HepG2 (cell line): ENCODE data around the gene NPPB. TPM values are rescaled to one million over a fixed set of nuclear protein-coding genes. Genes with fewer than 3 reads are reported as not detected.

Source experiments
- ARID5B ChIP-seq: IDR thresholded peaks from 2 replicates; pipeline ENCODE4 v1.4.0; 2020; ENCODE audit warnings: mild to moderate bottlenecking, missing genetic modification reagents
- CEBPB ChIP-seq: IDR thresholded peaks from 2 replicates; pipeline ENCODE4 v1.6.1; 2011; ENCODE audit warnings: low read depth, low read length, improper control_type of control experiment, borderline replicate concordance
- CHD2 ChIP-seq: IDR thresholded peaks from 2 replicates; pipeline ENCODE4 v1.6.1; 2011; ENCODE audit warnings: low read depth, low read length, improper control_type of control experiment
- HOXD1 ChIP-seq: sonication (generic); formaldehyde crosslinking; IDR thresholded peaks from 2 replicates; pipeline ENCODE4 v1.5.0; 2020; ENCODE audit warnings: missing genetic modification reagents
- KDM3A ChIP-seq: IDR thresholded peaks from 2 replicates; pipeline ENCODE4 v1.6.1; 2018; ENCODE audit warnings: low read depth, missing compliant biosample characterization
- MAF1 ChIP-seq: sonication (generic); formaldehyde crosslinking; IDR thresholded peaks from 2 replicates; pipeline ENCODE4 v1.5.0; 2020; ENCODE audit warnings: missing genetic modification reagents, borderline replicate concordance
- ONECUT2 ChIP-seq: sonication (generic); formaldehyde crosslinking; IDR thresholded peaks from 2 replicates; pipeline ENCODE4 v1.4.0; 2020; ENCODE audit warnings: missing genetic modification reagents
- SP5 ChIP-seq: IDR thresholded peaks from 2 replicates; pipeline ENCODE4 v1.6.1; 2016; ENCODE audit warnings: low read depth, borderline replicate concordance
- THAP11 ChIP-seq: IDR thresholded peaks from 2 replicates; pipeline ENCODE4 v1.6.1; 2016; ENCODE audit warnings: missing biosample characterization, missing genetic modification reagents
- TSC22D2 ChIP-seq: sonication (generic); formaldehyde crosslinking; IDR thresholded peaks from 2 replicates; pipeline ENCODE4 v1.5.1; 2020; ENCODE audit warnings: missing genetic modification reagents, mild to moderate bottlenecking, borderline replicate concordance
- ZBTB37 ChIP-seq: sonication (generic); formaldehyde crosslinking; IDR thresholded peaks from 2 replicates; pipeline ENCODE4 v1.4.0; 2020; ENCODE audit warnings: mild to moderate bottlenecking, missing genetic modification reagents
- ZFP37 ChIP-seq: sonication (generic); formaldehyde crosslinking; IDR thresholded peaks from 2 replicates; pipeline ENCODE4 v1.4.0; 2020; ENCODE audit warnings: missing genetic modification reagents, borderline replicate concordance
- ZMYM2 ChIP-seq: sonication (generic); formaldehyde crosslinking; IDR thresholded peaks from 2 replicates; pipeline ENCODE4 v1.8.0; 2022; ENCODE audit warnings: mild to moderate bottlenecking, missing genetic modification reagents
- ZNF20 ChIP-seq: sonication (generic); formaldehyde crosslinking; IDR thresholded peaks from 2 replicates; pipeline ENCODE4 v1.4.0; 2020; ENCODE audit warnings: mild to moderate bottlenecking, moderate library complexity, missing genetic modification reagents
- ZNF607 ChIP-seq: sonication (generic); formaldehyde crosslinking; IDR thresholded peaks from 2 replicates; pipeline ENCODE4 v1.5.1; 2020; ENCODE audit warnings: missing genetic modification reagents, mild to moderate bottlenecking, borderline replicate concordance
- ZNF768 ChIP-seq: sonication (generic); formaldehyde crosslinking; IDR thresholded peaks from 2 replicates; pipeline ENCODE4 v1.4.0; 2020; ENCODE audit warnings: missing genetic modification reagents
- ZNF788 ChIP-seq: sonication (generic); formaldehyde crosslinking; IDR thresholded peaks from 2 replicates; pipeline ENCODE4 v1.5.0; 2020; ENCODE audit warnings: mild to moderate bottlenecking, missing genetic modification reagents, borderline replicate concordance
- polyA plus RNA-seq, 8 experiments: library from polyadenylated mRNA; depleted of rRNA in 3 of 8; stranded (reverse) in 7 of 8; unstranded in 1 of 8; fragments of >200 nt; fragmentation: Illumina TruSeq in 4 of 8; extraction: Trizol in 4 of 8; gene quantifications; 2 replicates each; pipeline versions ENCODE4 v1.2.1 to v1.2.3, GENCODE V29; 2011 to 2016; ENCODE audit warnings: low read depth in 4 of 8, missing spikeins in 1 of 8, mixed read lengths in 1 of 8; ENCODE audit not compliant: insufficient read depth in 1 of 8
- total RNA-seq, 5 experiments: library from RNA; depleted of rRNA; stranded (reverse); fragments of >200 nt; fragmentation: Illumina TruSeq; extraction: Trizol; gene quantifications; 2 replicates each; pipeline ENCODE4 v1.2.3, GENCODE V29; 2016; ENCODE audit warnings: low read depth in 1 of 5
- TF ChIP-seq, protein P1 (sequence below): sonication (generic); formaldehyde crosslinking; IDR thresholded peaks from 2 replicates; pipeline ENCODE4 v1.5.0; 2020; ENCODE audit warnings: missing genetic modification reagents
- TF ChIP-seq, protein P2 (sequence below): sonication (generic); formaldehyde crosslinking; IDR thresholded peaks from 2 replicates; pipeline ENCODE4 v1.5.0; 2020; ENCODE audit warnings: mild to moderate bottlenecking, missing genetic modification reagents
- TF ChIP-seq, protein P3 (sequence below): IDR thresholded peaks from 2 replicates; pipeline ENCODE4 v1.6.1; 2016; ENCODE audit warnings: low read depth, control low read depth

NPPB gene
- total and polyA plus RNA-seq, 2 of the 13 experiments (the other 11 are each of a cell fraction or from before 2014, with no cell fraction given) = 1.9 TPM; not detected in 1

GRCh38 chr1:11898831-11899467 is 40.2 kb upstream of the NPPB start (continued):
- TF ChIP-seq HOXD1 (CRISPR knock-in tag) (no peak), ARID5B (no peak), ZNF768 (0 out of 2 replicates have a peak, but pooled peaks have one; percentile 30), SP5 (CRISPR knock-in tag) (no peak), TSC22D2 (CRISPR knock-in tag) (no peak), CHD2 (no peak), ZNF788 (CRISPR knock-in tag) (no peak), ZFP37 (CRISPR knock-in tag) (no peak), KDM3A (CRISPR knock-in tag) (no peak), ZNF607 (CRISPR knock-in tag) (0 out of 2 replicates have a peak, but pooled peaks have one; percentile 34), ZMYM2 (CRISPR knock-in tag) (no peak), ZNF20 (no peak), THAP11 (no peak), ONECUT2 (CRISPR knock-in tag) (no peak), ZBTB37 (no peak), CEBPB (no peak), MAF1 (CRISPR knock-in tag) (no peak)
- TF ChIP-seq, protein P1, sequence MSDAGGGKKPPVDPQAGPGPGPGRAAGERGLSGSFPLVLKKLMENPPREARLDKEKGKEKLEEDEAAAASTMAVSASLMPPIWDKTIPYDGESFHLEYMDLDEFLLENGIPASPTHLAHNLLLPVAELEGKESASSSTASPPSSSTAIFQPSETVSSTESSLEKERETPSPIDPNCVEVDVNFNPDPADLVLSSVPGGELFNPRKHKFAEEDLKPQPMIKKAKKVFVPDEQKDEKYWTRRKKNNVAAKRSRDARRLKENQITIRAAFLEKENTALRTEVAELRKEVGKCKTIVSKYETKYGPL (CRISPR knock-in tag) = peak; percentile 35; the same call in 1 of the 2 replicates
- TF ChIP-seq, protein P2, sequence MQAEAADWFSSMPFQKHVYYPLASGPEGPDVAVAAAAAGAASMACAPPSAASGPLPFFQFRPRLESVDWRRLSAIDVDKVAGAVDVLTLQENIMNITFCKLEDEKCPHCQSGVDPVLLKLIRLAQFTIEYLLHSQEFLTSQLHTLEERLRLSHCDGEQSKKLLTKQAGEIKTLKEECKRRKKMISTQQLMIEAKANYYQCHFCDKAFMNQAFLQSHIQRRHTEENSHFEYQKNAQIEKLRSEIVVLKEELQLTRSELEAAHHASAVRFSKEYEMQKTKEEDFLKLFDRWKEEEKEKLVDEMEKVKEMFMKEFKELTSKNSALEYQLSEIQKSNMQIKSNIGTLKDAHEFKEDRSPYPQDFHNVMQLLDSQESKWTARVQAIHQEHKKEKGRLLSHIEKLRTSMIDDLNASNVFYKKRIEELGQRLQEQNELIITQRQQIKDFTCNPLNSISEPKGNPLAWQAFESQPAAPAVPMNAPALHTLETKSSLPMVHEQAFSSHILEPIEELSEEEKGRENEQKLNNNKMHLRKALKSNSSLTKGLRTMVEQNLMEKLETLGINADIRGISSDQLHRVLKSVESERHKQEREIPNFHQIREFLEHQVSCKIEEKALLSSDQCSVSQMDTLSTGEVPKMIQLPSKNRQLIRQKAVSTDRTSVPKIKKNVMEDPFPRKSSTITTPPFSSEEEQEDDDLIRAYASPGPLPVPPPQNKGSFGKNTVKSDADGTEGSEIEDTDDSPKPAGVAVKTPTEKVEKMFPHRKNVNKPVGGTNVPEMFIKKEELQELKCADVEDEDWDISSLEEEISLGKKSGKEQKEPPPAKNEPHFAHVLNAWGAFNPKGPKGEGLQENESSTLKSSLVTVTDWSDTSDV = no peak
- TF ChIP-seq, protein P3, sequence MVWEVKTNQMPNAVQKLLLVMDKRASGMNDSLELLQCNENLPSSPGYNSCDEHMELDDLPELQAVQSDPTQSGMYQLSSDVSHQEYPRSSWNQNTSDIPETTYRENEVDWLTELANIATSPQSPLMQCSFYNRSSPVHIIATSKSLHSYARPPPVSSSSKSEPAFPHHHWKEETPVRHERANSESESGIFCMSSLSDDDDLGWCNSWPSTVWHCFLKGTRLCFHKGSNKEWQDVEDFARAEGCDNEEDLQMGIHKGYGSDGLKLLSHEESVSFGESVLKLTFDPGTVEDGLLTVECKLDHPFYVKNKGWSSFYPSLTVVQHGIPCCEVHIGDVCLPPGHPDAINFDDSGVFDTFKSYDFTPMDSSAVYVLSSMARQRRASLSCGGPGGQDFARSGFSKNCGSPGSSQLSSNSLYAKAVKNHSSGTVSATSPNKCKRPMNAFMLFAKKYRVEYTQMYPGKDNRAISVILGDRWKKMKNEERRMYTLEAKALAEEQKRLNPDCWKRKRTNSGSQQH (CRISPR knock-in tag) = 0 out of 2 replicates have a peak, but pooled peaks have one; percentile 35
